ENCODE measurements around the gene NEMP1.
"Not testable (repeated sequence)": the region's sequence is repeated elsewhere in the genome, so short reads cannot be mapped to it uniquely, and the experiment has no call there.

NEMP1 gene

DNA sequence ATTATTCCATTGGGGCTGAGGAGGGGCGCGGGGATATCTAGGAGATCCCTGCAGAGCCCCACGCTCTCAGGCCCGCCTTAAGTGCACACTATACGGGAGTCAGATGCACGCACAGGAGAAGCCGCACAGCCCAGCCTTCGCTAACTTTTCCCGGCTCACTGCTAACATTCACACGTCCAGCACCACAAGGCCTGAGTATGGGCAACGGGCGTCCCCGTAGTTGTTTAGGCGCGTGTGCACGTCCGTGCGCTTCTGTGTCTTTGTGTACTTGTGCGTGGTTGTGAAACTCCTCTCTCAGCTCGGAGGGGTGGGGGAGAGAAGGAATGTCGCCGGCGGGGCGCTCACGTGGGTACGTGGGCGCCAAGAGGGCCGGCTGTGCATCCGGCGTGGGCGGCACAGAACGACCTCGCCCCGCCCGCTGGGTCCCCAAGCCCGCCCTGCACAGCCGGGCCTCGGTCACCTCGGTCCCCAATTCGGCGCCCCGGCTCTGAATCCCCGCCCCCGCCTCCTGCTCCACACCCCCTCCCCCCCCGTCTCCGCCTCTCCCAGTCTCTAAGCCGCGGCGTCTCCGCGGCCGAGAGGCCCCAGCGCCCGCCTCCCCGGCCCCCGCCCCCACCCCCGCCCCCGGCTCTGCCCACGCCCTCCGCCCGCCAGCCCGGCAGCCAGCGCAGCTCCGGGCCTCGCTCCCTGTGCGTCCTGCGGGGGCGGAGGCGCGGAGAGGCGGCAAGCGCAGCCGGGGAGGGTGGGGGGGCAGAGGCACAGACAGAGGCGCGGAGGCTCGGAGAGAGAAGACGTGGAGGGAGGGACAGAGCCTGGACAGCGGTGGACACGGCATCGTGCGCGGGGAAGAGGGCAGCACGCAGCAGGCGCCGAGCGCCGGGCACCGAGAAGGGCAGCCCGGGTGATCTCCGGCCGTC is 10.0 kb upstream of the NEMP1 start, which contains the start of gene NAB2:
NAB2 (plus strand) TSS at position 761 of the 917 bp plus-strand sequence. CDS start 158 bp downstream, outside the sequence.
- peak; percentile 93 for DNase-seq (ENCODE audit: insufficient read length)
- peak; percentile 78 for FAIRE-seq
- TF ChIP-seq TAF1 (IDR thresholded peaks at IDR 0.05; ENCODE audit: borderline replicate concordance, low read depth, low read length) (peak; percentile 64; the same call in 1 of the 2 replicates), POLR2AphosphoS5 (IDR thresholded peaks at IDR 0.05; ENCODE audit: low read depth, low read length) (peak; percentile 85), POLR2A (IDR thresholded peaks at IDR 0.05; ENCODE audit: low read depth, low read length) (peak; percentile 78)

DNA sequence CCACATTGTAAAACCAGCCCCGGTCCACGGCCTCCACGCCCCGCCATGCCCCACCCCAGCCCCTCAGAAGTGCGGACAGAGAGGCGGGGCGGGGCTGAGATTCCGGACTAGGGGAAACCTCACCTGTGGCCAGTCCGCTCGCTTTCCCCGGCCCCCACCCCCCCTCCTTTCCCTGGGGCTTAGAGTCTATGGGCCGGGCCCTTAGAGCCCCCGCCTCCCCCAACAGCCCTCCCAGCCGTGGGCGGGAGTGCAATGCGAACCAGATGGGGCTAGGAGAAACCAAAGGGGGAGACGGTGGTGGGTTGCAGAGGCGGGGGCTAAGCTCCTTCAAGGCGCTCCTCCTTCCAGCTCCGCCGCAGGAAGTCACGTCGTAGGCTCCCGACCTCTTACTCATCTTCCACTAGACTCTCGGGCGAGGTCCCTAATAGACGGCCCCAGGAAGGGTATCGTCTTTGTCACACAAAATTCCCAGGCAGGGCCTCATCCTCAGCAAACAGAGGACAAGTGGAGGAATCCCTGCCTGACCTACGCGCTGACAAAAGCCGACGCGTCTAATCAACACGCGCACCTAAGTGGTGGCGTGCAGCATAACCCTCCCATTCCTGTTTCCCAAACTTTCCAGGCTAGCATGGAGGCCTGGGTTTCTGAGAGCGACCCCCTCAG is 9.2 kb upstream of the NEMP1 start:
- TF ChIP-seq TAF1 (IDR thresholded peaks at IDR 0.05; ENCODE audit: borderline replicate concordance, low read depth, low read length) (no peak), POLR2AphosphoS5 (IDR thresholded peaks at IDR 0.05; ENCODE audit: low read depth, low read length) (no peak; the same call in 1 of the 2 replicates), POLR2A (IDR thresholded peaks at IDR 0.05; ENCODE audit: low read depth, low read length) (peak; percentile 4)
- FAIRE-seq (peak; percentile 86), DNase-seq (ENCODE audit: insufficient read length) (peak; percentile 79)

DNA sequence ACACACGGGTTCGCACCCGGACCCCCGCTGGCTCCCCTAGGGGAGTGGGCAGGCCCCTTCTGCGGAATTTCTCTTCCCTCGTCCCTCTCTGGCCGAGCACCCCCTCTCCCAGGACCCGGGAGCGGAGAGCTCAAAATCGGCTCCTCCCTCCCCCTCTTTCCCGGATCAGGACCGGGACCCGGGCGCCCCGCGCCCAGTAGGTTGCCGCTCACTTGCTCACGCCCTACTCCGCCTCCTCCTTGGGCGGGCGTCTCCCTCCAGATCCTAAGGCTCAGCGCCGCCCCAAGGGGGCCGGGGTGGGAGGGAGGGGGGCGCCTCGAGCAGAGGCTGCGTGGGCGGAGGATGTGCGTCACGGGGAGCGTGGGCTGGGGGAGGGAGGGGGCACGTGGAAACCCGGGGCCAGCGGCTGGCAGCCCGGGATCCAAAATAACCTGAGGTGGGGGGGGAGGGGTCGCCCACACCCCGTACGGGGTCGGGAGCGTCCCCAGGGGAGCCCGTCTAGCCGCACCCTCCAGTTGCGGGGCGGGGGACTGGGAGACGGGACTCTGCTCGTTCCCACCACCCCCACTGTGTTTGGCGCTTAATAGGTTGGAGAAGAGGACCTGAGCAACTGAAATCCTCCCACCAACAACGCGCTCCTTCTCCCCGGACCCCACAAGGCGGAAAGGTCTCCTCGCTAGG is 8.6 kb upstream of the NEMP1 start:
- DNase-seq (ENCODE audit: insufficient read length) (peak; percentile 77), FAIRE-seq (peak; percentile 71)
- TF ChIP-seq POLR2AphosphoS5 (IDR thresholded peaks at IDR 0.05; ENCODE audit: low read depth, low read length) (no peak; the same call in 1 of the 2 replicates), TAF1 (IDR thresholded peaks at IDR 0.05; ENCODE audit: borderline replicate concordance, low read depth, low read length) (no peak), POLR2A (IDR thresholded peaks at IDR 0.05; ENCODE audit: low read depth, low read length) (peak; percentile 44; the same call in 1 of the 2 replicates)

DNA sequence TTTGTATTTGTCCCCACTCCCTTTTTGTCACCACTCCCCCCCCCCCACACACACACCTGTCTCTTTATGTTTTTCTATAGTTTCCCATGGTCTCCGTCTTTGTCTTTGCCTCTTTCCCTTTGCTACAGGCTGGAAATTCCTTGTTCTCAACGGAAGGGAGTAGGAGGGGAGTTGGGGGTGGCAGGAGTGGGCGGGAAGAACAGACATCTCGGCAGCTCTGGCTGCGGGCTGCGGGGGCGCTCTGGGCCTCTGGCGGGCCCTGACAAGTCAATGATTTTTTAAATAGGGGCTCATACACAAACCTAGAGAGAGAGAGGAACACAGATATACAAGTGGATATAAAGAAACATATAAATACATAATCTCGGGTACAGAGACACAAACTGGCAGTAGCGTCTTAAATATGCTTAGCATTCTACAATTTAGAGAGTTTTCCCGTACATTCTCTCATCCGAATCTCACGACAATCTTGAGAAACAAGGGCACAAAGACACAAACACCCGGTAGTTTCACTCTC is 8.0 kb upstream of the NEMP1 start:
- no peak for TF ChIP-seq POLR2AphosphoS5 (IDR thresholded peaks at IDR 0.05; ENCODE audit: low read depth, low read length)
- no peak for TF ChIP-seq TAF1 (IDR thresholded peaks at IDR 0.05; ENCODE audit: borderline replicate concordance, low read depth, low read length)
- no peak for TF ChIP-seq POLR2A (IDR thresholded peaks at IDR 0.05; ENCODE audit: low read depth, low read length)
- FAIRE-seq (no peak), DNase-seq (ENCODE audit: insufficient read length) (no peak)

DNA sequence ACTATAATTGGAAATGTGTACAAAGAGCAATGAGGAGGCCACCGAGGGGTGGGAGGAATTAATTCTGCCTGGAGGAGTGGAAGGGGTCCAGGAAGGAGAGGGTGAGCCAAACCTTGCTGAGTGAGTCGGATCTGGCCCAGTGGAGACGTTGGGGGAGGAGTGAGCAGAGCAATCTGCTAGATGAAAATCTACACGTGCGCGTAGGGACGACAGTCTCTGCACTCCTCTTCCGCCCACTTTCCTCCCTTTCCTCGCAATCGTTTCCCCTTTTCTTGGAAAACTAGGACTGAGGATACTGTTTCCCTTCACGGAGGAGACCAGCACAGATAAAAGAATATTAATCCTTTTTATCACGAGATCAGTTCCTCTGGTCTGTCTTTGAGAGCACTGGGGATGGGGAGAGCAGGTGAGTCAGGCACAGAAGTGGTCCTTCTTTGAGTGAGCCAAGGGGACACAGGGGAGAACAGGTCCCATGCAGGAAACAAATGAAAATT is 7.5 kb upstream of the NEMP1 start:
- no peak for FAIRE-seq

DNA sequence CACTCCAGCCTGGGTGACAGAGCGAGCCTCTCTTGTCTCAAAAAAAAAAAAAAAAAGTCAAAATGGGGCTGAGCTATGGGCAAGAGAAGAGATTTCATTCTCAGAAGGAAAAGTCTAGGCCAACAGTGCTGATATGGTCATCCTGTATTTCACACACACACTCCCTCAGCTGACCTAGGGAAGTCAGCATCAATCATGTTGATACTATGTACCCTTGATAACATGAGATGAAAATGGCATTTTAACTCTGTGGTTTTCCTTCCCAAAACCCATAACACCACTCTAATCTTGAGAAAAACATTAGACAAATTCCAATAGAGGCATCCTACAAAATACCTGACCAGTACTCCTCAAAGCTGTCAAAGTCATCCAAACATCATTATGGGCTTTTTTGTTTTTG is 2.3 kb upstream of the NEMP1 start:
- DNase-seq (ENCODE audit: insufficient read length) (no peak), FAIRE-seq (no peak)
- TF ChIP-seq TAF1 (IDR thresholded peaks at IDR 0.05; ENCODE audit: borderline replicate concordance, low read depth, low read length): no peak
- no peak for TF ChIP-seq POLR2AphosphoS5 (IDR thresholded peaks at IDR 0.05; ENCODE audit: low read depth, low read length)
- TF ChIP-seq POLR2A (IDR thresholded peaks at IDR 0.05; ENCODE audit: low read depth, low read length): no peak

More for the DNA sequence above, 7.5 kb upstream of the NEMP1 start:
- TF ChIP-seq POLR2AphosphoS5 (IDR thresholded peaks at IDR 0.05; ENCODE audit: low read depth, low read length) (no peak), POLR2A (IDR thresholded peaks at IDR 0.05; ENCODE audit: low read depth, low read length) (no peak; the same call in 1 of the 2 replicates), TAF1 (IDR thresholded peaks at IDR 0.05; ENCODE audit: borderline replicate concordance, low read depth, low read length) (no peak)
- DNase-seq (ENCODE audit: insufficient read length): no peak

DNA sequence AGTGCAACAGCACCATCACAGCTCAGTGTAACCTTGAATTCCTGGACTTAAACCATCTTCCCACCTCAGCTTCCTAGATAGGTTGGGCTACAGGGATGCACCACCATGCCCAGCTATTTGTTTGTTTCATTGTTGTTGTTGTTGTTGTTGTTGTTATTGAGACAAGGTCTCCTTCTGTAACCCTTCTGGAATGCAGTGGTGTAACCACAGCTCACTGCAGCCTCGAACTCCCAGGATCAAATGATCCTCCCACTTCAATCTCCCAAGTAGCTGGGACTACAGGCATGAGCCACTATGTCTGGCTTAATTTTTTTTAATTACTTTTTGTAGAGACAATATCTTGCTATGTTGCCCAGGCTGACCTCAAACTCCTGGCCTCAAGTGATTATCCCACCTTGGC is 1.2 kb upstream of the NEMP1 start:
- FAIRE-seq: no peak
- no peak for TF ChIP-seq TAF1 (IDR thresholded peaks at IDR 0.05; ENCODE audit: borderline replicate concordance, low read depth, low read length)

DNA sequence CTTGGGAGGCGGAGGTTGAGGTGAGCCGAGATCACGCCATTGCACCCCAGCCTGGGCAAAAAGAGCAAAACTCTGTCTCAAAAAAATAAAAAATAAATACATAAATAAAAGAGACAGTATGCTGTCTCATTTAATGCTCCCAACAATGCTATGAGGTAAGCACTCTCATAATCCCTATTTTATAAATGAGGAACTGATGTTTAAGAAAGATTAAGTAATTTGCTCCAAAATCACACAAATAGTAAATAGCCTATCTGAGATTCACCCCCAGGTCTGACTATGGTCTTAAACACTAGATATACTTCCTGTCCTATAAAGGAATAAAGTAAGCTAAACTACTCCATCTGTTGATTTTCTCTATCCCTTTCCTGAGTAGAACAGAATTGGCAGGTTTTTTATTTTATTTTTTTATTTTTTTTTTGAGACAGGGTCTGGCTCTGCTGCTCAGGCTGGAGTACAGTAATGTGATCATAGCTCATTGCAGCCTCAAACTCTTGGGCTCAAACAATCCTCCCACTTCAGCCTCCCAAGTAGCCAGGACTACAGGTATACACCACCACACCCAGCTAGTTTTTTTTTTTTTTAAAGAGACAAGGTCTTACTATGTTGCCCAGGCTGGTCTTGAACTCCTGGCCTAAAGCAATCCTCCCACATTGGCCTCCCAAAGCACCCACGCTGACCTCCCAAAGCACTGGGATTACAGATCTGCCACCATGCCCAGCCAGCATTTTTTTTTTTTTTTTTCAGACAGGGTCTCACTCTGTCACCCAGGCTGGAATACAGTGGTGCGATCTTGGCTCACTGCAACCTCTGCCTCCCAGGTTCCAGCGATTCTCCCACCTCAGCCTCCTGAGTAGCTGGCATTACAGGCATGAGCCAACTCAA is 4.8 kb downstream of the NEMP1 start:
- not testable (repeated sequence) for FAIRE-seq; DNase-seq (ENCODE audit: insufficient read length)

More for the DNA sequence above, 1.2 kb upstream of the NEMP1 start:
- no peak for DNase-seq (ENCODE audit: insufficient read length)

DNA sequence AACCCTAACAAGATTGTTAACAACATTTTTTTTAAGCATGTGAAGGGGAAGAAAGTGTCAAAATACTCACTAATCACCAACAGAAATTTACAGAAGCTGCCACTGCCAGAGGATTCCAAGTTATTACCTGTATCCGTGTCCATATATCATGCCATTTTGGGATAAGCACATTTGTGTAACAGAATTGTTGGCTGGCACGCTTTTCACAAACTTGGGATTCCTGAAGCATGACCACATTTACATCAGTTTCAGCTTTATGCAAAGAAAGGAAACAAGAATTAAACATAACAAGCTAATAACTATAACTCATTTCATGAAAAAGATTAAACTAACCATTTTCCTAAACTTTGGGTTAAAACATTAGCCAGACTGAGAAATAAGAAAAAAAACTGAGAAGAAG is 5.9 kb downstream of the NEMP1 start:
- no peak for FAIRE-seq

DNA sequence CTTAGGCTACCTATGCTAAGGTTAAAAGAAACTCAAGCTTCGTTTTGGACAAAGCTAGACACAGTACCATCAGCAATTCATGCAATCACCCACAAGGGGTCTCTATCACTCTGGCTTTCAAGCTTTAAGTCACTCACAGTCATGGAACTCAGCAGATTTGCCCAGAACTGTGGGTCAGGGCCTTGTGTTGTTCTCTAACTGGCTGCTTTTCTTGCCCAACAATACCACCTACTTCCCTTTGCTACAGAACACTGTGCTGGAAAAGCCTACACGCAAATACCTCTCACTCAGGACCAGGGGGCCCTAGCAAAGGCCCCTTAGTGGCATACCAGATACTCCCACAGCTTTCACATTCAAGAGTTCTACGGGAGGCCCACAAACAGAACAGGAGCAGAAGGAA is 9.1 kb downstream of the NEMP1 start:
- TF ChIP-seq POLR2AphosphoS5 (IDR thresholded peaks at IDR 0.05; ENCODE audit: low read depth, low read length) (no peak), POLR2A (IDR thresholded peaks at IDR 0.05; ENCODE audit: low read depth, low read length) (no peak), TAF1 (IDR thresholded peaks at IDR 0.05; ENCODE audit: borderline replicate concordance, low read depth, low read length) (no peak)
- peak; percentile 64 for FAIRE-seq
- no peak for DNase-seq (ENCODE audit: insufficient read length)

More for the DNA sequence above, 5.9 kb downstream of the NEMP1 start:
- no peak for DNase-seq (ENCODE audit: insufficient read length)
- TF ChIP-seq POLR2A (IDR thresholded peaks at IDR 0.05; ENCODE audit: low read depth, low read length): no peak
- TF ChIP-seq TAF1 (IDR thresholded peaks at IDR 0.05; ENCODE audit: borderline replicate concordance, low read depth, low read length): no peak
- TF ChIP-seq POLR2AphosphoS5 (IDR thresholded peaks at IDR 0.05; ENCODE audit: low read depth, low read length): no peak

All from GM12892 (cell line).